ENCODE results near the gene CFHR5. TPM values are rescaled to one million over a fixed set of nuclear protein-coding genes. Genes with fewer than 3 reads are reported as not detected.
"Not testable (repeated sequence)": the region's sequence is repeated elsewhere in the genome, so short reads cannot be mapped to it uniquely, and the experiment has no call there.

Gene CFHR5
- total RNA-seq (2022) (not detected in 2 replicates), Bru-seq, nascent RNA (percentile 3 among the genes with signal in this experiment), BruChase-seq, experiment 1, labeled RNA remaining after a 2-hour chase (not detected), BruChase-seq, experiment 2, labeled RNA remaining after a 6-hour chase (not detected)
- long read RNA-seq: 0 reads

DNA sequence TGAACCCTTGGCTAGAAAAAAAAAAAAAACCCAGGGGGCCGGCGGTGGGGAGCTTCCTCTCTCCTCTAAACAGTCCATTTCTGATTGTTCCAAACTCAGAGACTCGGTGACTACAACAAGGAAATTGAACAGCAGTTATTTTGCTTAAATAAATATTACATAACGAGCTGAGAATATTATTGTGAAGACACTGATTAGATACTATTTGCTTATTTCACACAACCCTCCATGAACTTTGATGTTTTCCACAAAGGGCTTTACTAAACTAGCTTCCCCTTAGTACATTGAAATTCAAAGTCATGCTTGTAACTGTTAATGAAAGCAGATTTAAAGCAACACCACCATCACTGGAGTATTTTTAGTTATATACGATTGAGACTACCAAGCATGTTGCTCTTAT lies at the start of gene CFHR5:
TSS of gene CFHR5 (plus strand) at position 279 of the 400 bp plus-strand sequence. CDS start at position 388, 109 bp downstream.
- H3K4me1 ChIP-seq: no peaks in the 10 kb centered on the region
- Mint-ChIP-seq H3K4me3 (ENCODE audit: unreplicated experiment) (no peak within 1 kb of the TSS), H3K36me3 (ENCODE audit: insufficient read depth, unreplicated experiment) (no peaks in the 10 kb centered on the region), H3K27ac (ENCODE audit: unreplicated experiment) (no peak within 1 kb of the TSS), H3K9me3 (ENCODE audit: unreplicated experiment) (no peaks in the 10 kb centered on the region), H3K4me1 (ENCODE audit: low read depth, unreplicated experiment) (no peaks in the 10 kb centered on the region), H3K27me3 (ENCODE audit: insufficient read depth, unreplicated experiment) (no peaks in the 10 kb centered on the region)
- POLR2A ChIA-PET: no interaction called here
- H3K4me3 ChIP-seq (ENCODE audit: low read depth, low read length): no peak within 1 kb of the TSS
- TF ChIP-seq, protein P1, sequence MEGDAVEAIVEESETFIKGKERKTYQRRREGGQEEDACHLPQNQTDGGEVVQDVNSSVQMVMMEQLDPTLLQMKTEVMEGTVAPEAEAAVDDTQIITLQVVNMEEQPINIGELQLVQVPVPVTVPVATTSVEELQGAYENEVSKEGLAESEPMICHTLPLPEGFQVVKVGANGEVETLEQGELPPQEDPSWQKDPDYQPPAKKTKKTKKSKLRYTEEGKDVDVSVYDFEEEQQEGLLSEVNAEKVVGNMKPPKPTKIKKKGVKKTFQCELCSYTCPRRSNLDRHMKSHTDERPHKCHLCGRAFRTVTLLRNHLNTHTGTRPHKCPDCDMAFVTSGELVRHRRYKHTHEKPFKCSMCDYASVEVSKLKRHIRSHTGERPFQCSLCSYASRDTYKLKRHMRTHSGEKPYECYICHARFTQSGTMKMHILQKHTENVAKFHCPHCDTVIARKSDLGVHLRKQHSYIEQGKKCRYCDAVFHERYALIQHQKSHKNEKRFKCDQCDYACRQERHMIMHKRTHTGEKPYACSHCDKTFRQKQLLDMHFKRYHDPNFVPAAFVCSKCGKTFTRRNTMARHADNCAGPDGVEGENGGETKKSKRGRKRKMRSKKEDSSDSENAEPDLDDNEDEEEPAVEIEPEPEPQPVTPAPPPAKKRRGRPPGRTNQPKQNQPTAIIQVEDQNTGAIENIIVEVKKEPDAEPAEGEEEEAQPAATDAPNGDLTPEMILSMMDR (IDR thresholded peaks at IDR 0.05; ENCODE audit: insufficient read depth in 1 of 2, low read depth in 1 of 2, low read length in 1 of 2, severe bottlenecking in 1 of 2, unreplicated experiment in 1 of 2): no peak
- CTCF ChIA-PET: no interaction called here
- DNase-seq: no peak
- no peaks in the 10 kb centered on the region for H3K36me3 ChIP-seq (ENCODE audit: control insufficient read depth, insufficient read depth, low read length)
- intact Hi-C loops (cut with micrococcal nuclease; ENCODE audit: unreplicated experiment): no loop called here
- BruUV-seq (replicated peaks): no TSS peak
- no peaks in the 10 kb centered on the region for H3K9me3 ChIP-seq
- H3K27me3 ChIP-seq (replicated peaks; ENCODE audit: control insufficient read depth, insufficient read depth, low read length): no peaks in the 10 kb centered on the region

DNA sequence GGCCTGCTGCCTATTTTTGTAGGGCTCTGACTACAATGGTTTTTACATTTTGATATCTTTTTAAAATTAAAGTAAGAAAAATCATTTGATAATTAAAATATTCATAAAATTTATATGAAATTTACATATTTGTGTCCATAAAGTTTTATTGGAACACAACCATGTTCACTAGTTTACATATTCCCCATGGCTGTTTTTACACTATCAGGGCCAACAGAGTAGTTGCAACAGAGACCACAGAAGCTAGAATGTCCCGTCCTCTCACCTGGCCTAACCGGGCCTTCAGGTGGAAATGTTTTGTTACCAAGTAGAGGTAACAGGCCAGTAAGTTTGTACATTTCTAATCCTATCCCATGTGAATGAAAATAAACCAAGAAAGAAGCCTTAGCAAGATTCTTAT lies 44.5 kb upstream of the CFHR5 start:
- H3K4me3 ChIP-seq (ENCODE audit: low read depth, low read length); POLR2A ChIA-PET; H3K9me3 ChIP-seq; H3K4me3 Mint-ChIP-seq (ENCODE audit: unreplicated experiment); H3K4me1 ChIP-seq; H3K36me3 Mint-ChIP-seq (ENCODE audit: insufficient read depth, unreplicated experiment); intact Hi-C loops (cut with micrococcal nuclease; ENCODE audit: unreplicated experiment); H3K27me3 Mint-ChIP-seq (ENCODE audit: insufficient read depth, unreplicated experiment); H3K27ac Mint-ChIP-seq (ENCODE audit: unreplicated experiment); CTCF ChIA-PET; DNase-seq; H3K36me3 ChIP-seq (ENCODE audit: control insufficient read depth, insufficient read depth, low read length); BruUV-seq (replicated peaks); H3K27me3 ChIP-seq (replicated peaks; ENCODE audit: control insufficient read depth, insufficient read depth, low read length); H3K4me1 Mint-ChIP-seq (ENCODE audit: low read depth, unreplicated experiment): not testable (repeated sequence)
- H3K9me3 Mint-ChIP-seq (ENCODE audit: unreplicated experiment): peaks cover 11% of the 10 kb centered on the region

DNA sequence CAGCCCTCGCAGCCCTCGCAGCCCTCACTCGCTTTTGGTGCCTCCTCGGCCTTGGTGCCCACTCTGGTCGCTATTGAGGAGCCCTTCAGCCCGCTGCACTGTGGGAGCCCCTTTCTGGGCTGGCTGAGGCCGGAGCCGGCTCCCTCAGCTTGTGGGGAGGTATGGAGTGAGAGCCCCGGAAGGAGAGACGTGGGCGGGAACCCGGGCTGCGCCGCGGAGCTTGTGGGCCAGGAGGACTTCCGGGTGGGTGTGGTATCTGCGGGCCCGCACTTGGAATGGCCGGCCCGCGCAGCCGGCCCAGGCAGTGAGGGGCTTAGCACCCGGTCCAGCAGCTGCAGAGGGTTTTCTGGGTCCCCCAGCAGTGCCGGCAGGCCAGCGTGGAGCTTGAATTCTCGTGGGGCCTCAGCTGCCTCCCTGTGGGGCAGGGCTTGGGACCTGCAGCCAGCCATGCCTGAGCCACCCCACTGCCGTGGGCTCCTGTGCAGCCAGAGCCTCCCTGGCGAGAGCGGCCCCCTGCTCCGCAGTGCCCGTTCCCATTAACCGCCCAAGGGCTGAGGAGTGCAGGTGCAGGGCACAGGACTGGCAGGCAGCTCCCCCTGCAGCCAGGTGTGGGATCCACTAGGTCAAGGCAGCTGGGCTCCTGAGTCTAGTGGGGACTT lies 43.7 kb upstream of the CFHR5 start:
- Mint-ChIP-seq H3K9me3 (ENCODE audit: unreplicated experiment) (peaks cover 11% of the 10 kb centered on the region), H3K27me3 (ENCODE audit: insufficient read depth, unreplicated experiment) (no peaks in the 10 kb centered on the region), H3K27ac (ENCODE audit: unreplicated experiment) (no peak overlapping the region), H3K36me3 (ENCODE audit: insufficient read depth, unreplicated experiment) (no peaks in the 10 kb centered on the region), H3K4me3 (ENCODE audit: unreplicated experiment) (no peak overlapping the region), H3K4me1 (ENCODE audit: low read depth, unreplicated experiment) (no peaks in the 10 kb centered on the region)
- Histone ChIP-seq H3K4me3 (ENCODE audit: low read depth, low read length) (no peak overlapping the region), H3K36me3 (ENCODE audit: control insufficient read depth, insufficient read depth, low read length) (no peaks in the 10 kb centered on the region), H3K27me3 (replicated peaks; ENCODE audit: control insufficient read depth, insufficient read depth, low read length) (no peaks in the 10 kb centered on the region), H3K9me3 (no peaks in the 10 kb centered on the region), H3K4me1 (no peaks in the 10 kb centered on the region)
- no TSS peak for BruUV-seq (replicated peaks)
- no peak for DNase-seq
- intact Hi-C loops (cut with micrococcal nuclease; ENCODE audit: unreplicated experiment): no loop called here
- POLR2A ChIA-PET: no interaction called here
- CTCF ChIA-PET: no interaction called here
- TF ChIP-seq, protein P1 (IDR thresholded peaks at IDR 0.05; ENCODE audit: insufficient read depth in 1 of 2, low read depth in 1 of 2, low read length in 1 of 2, severe bottlenecking in 1 of 2, unreplicated experiment in 1 of 2): no peak

DNA sequence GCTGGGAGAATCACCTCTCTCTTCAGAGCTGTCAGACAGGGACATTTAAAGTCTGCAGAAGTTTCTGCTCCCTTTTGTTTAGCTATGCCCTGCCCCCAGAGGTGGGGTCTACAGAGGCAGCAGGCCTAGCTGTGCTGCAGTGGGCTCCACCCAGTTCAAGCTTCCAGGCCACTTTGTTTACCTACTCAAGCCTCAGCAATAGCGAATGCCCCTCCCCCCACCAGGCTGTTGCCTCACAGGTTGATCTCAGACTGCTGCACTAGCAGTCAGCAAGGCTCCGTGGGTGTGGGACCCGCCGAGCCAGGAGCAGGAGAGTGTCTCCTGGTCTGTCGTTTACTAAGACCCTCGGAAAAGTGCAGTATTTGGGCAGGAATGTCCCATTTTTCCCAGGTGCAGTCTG lies 35.9 kb upstream of the CFHR5 start:
- H3K36me3 ChIP-seq (ENCODE audit: control insufficient read depth, insufficient read depth, low read length); H3K4me3 Mint-ChIP-seq (ENCODE audit: unreplicated experiment); H3K27ac Mint-ChIP-seq (ENCODE audit: unreplicated experiment); H3K9me3 Mint-ChIP-seq (ENCODE audit: unreplicated experiment); H3K4me3 ChIP-seq (ENCODE audit: low read depth, low read length); intact Hi-C loops (cut with micrococcal nuclease; ENCODE audit: unreplicated experiment); BruUV-seq (replicated peaks); POLR2A ChIA-PET; CTCF ChIA-PET; H3K4me1 Mint-ChIP-seq (ENCODE audit: low read depth, unreplicated experiment); H3K27me3 Mint-ChIP-seq (ENCODE audit: insufficient read depth, unreplicated experiment); H3K4me1 ChIP-seq; H3K27me3 ChIP-seq (replicated peaks; ENCODE audit: control insufficient read depth, insufficient read depth, low read length); H3K9me3 ChIP-seq; H3K36me3 Mint-ChIP-seq (ENCODE audit: insufficient read depth, unreplicated experiment): not testable (repeated sequence)
- DNase-seq: peak; percentile 11 to 41

DNA sequence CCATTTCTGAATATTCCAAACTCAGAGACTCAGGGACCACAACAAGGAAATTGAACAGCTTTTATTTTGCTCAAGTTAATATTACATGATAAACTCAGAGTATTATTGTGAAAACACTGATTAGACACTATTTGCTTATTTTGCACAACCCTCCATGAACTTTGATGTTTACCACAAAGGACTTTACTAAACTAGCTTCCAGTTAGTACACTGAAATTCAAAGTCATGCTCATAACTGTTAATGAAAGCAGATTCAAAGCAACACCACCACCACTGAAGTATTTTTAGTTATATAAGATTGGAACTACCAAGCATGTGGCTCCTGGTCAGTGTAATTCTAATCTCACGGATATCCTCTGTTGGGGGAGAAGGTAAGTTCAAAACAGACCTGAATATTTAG lies 33.8 kb upstream of the CFHR5 start, which contains the start of gene CFHR2:
TSS of gene CFHR2 (plus strand) at position 171 of the 400 bp plus-strand sequence. CDS start at position 314, 143 bp downstream.
- H3K4me1 Mint-ChIP-seq (ENCODE audit: low read depth, unreplicated experiment); H3K4me3 ChIP-seq (ENCODE audit: low read depth, low read length); BruUV-seq (replicated peaks); H3K4me1 ChIP-seq; H3K9me3 ChIP-seq; POLR2A ChIA-PET; H3K4me3 Mint-ChIP-seq (ENCODE audit: unreplicated experiment); DNase-seq; H3K27me3 Mint-ChIP-seq (ENCODE audit: insufficient read depth, unreplicated experiment); H3K9me3 Mint-ChIP-seq (ENCODE audit: unreplicated experiment); H3K27me3 ChIP-seq (replicated peaks; ENCODE audit: control insufficient read depth, insufficient read depth, low read length); CTCF ChIA-PET; intact Hi-C loops (cut with micrococcal nuclease; ENCODE audit: unreplicated experiment); H3K36me3 ChIP-seq (ENCODE audit: control insufficient read depth, insufficient read depth, low read length); H3K36me3 Mint-ChIP-seq (ENCODE audit: insufficient read depth, unreplicated experiment); H3K27ac Mint-ChIP-seq (ENCODE audit: unreplicated experiment): not testable (repeated sequence)
